ENCODE results near the gene GAK.

The GAK gene

GRCh38 chr4:910366-911091, 21.6 kb downstream of the GAK start:
- DNase-seq (ENCODE audit: insufficient read length, low spot score) = no peak
- no peak for FAIRE-seq

DNA sequence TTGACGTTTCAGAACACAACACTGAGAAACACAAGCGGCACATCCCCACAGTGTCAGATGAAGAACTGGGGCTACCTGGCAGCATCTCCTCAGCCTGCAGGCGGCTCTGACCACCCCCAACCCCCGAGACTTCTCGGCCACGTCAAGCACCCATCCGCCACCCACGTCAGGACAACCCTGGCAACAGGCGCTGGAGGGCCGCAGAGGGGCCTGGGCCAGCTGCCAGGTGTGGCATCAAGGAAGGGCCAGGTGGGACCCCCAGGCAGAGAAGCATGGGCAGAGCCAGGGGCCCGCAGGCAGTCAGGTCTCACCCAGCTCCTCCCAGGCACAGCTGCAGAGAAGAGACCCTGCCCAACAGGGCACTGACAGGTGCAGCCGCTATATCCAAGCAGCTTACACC, 22.3 kb downstream of the GAK start:
- no peak for DNase-seq (ENCODE audit: insufficient read length, low spot score)
- FAIRE-seq = no peak

DNA sequence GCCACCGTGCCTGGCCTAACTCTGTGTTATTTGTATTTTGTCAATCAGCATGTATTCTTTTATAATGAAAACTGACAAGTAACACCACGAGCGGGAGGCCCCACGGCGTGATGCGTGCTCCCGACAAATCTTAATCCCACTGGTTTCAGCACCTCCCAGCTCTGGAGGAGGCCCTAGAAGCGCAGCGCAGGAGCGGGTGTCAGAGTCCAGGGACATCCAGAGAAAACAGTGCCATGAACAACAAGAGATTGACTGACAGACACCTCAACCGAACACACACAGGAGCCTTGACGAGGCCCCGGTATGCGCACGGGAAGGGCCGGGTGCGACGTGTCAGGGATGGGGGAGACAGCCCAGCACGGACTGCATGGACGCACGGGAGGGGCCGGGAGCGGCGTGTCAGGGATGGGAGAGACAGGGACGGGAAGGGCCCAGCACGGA, 23.0 kb downstream of the GAK start:
- FAIRE-seq (no peak), DNase-seq (ENCODE audit: insufficient read length, low spot score) (no peak)

GRCh38 chr4:907691-908425, 24.3 kb downstream of the GAK start:
- FAIRE-seq = no peak
- no peak for DNase-seq (ENCODE audit: insufficient read length, low spot score)

- FAIRE-seq (no peak), DNase-seq (ENCODE audit: insufficient read length, low spot score) (no peak)
Measured at GRCh38 chr4:907103-907400, 25.1 kb downstream of the GAK start.

DNA sequence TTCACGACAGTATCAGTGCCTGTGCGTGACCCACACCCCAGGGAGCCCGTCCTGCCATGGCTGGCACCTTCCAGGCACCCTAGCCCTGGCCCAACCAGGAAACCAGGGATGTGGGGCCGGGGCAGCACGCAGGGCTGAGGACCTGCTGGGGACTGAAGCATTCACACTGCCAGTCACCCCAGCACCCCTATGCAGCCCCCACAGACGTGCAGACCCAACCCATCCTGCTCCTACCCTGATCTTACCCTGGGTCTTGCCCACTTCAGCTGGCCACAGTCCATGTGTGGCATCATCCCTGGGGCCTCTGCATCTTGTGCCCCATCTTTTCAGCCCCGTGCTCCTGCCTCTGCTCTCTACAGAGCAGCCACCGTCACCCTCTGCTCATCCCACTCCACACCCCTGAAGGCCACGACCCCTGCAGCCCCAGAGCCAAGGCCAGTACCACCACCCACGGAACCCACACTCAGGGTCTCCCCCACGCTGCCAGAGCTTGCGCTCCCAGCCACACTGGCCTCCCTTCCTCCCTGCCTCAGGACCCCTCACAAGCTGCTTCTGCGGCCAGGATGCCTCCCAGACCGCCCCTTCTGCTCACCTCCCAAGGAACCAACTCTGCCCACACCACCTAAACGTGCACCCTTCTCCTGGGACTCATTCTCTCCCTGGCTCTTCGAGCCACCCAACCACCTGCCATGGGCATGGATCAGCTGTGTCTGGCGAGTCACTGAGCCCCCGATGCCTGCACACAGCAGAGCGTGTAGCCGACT, 25.6 kb downstream of the GAK start:
- FAIRE-seq = no peak
- no peak for DNase-seq (ENCODE audit: insufficient read length, low spot score)

DNA sequence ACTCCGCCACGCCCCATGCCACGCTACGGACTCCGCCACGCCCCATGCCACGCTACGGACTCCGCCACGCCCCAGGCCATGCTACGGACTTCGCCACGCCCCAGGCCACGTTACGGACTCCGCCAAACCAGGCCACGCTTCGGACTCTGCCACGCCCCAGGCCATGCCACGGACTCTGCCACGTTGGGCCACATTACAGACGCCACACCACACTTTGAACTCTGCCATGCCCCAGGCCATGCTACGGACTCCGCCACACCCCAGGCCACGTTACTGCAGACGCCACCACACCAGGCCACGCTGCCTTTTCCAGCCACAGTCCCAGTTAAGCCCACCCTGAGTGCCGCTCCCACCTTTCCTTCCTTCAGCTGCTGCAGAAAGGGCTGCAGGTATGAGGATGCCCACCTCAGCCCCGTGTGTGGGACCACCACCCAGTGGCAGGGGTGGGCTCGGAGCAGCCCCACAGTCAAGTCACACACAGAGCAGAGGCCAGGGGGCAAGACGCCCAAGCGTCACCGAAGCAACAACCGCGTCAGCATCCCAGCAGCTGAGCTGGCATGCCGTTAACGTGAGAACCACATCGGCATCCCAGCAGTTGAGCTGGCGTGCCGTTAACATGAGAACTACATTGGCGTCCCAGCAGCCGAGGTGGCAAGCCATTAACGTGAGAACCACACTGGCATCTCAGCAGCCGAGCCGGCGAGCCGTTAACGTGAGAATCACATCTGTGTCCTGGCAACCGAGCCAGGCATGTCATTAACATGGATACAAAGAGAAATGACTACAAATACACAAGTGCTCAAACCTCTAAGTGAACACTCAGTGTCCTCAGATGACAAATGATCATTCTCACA, 26.4 kb downstream of the GAK start:
- DNase-seq (ENCODE audit: insufficient read length, low spot score) (no peak), FAIRE-seq (peak; percentile 80)

- FAIRE-seq = no peak
- DNase-seq (ENCODE audit: insufficient read length, low spot score) = no peak
Measured at GRCh38 chr4:903066-904046, 28.8 kb downstream of the GAK start.

DNA sequence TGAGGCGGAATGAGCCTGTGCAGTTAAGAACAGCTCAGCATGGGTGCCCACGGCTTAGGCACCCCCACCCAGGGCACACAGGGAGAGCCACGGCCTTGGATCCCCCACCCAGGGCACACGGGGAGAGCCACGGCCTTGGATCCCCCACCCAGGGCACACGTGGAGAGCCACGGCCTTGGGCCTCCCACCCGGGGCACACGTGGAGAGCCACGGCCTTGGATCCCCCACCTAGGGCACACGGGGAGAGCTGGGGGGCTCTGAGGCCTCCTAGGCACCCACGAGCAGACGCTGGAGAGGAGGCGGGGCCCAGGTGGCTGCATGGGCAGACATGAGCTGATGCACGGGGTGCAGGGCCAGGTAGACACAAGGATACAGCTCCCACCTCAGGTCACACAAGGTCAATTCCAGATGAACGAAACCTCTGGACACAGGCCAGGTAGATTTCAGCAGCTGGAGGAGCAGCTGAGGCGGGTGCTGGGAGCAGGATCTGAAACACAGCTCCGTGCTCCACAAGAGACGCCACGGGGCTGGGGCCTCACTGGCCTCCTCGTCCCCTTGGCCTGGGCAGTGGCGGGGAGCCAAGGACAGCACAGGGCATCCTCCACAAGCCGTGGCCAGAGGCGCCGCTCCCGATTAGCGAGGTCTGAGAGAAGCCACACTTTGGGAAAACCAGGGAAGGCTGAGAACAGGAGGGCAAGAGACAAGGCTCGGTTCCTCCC, 30.8 kb downstream of the GAK start:
- no peak for DNase-seq (ENCODE audit: insufficient read length, low spot score)
- FAIRE-seq = no peak

GRCh38 chr4:900721-901120, 31.4 kb downstream of the GAK start:
- DNase-seq (ENCODE audit: insufficient read length, low spot score) (no peak), FAIRE-seq (no peak)

- no peak for FAIRE-seq
- no peak for DNase-seq (ENCODE audit: insufficient read length, low spot score)
Measured at GRCh38 chr4:900073-900472, 32.0 kb downstream of the GAK start.

- no peak for DNase-seq (ENCODE audit: insufficient read length, low spot score)
- no peak for FAIRE-seq
Measured at GRCh38 chr4:899556-899906, 32.6 kb downstream of the GAK start.

DNA sequence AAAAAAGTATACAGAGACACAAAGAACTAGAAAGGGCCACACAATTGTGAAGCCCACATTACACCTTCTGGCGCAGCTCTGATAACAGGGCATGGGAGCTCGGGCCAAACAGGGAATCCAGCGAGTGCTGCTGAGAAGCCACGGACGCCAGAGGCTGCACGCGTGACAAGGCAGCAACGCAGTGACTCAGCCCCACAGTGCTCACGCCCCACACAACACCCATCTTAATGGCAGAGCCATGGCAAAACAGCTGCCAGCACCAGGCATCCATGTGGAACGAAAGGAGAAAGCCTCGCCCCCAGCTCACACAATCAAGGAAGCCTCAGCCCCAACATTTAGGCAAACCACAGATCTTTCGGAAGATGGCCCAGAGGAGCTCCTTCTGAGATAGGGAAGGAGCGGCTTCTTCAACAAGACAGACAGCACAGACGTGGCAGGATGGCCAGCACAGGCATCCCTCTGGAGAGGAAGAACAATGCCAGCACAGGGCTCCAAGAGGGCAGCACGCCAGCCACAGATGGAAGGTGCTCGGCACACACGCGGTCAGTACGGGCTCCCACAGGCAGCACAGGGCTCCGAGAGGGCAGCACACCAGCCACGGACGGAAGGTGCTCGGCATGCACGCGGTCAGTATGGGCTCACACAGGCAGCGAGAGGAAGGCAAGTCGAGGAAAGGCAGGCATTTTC, 33.1 kb downstream of the GAK start:
- DNase-seq (ENCODE audit: insufficient read length, low spot score) (no peak), FAIRE-seq (no peak)

GRCh38 chr4:898123-898522, 34.0 kb downstream of the GAK start:
- no peak for DNase-seq (ENCODE audit: insufficient read length, low spot score)
- FAIRE-seq = no peak

DNA sequence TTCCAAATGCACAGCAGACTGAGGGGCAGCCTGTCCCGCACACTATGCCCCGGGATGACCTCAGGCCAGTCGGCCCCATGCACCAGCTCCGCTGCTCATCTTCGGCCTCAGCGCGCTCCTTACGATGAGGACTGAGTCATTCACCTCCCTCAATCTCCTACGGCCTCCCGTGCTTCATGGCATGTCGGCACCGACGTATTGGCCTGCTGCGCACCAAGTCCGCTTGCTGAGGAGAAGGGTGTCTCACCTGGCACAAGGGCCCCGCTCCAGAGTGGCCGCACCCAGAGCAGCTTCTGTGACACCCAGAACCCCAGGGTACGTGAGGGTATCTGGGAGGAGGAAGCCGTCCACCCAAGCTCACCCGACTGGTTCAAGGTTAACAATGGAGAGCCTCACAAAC, 35.5 kb downstream of the GAK start:
- DNase-seq (ENCODE audit: insufficient read length, low spot score) (no peak), FAIRE-seq (no peak)

GRCh38 chr4:896216-896615, 35.9 kb downstream of the GAK start:
- FAIRE-seq (no peak), DNase-seq (ENCODE audit: insufficient read length, low spot score) (no peak)

DNA sequence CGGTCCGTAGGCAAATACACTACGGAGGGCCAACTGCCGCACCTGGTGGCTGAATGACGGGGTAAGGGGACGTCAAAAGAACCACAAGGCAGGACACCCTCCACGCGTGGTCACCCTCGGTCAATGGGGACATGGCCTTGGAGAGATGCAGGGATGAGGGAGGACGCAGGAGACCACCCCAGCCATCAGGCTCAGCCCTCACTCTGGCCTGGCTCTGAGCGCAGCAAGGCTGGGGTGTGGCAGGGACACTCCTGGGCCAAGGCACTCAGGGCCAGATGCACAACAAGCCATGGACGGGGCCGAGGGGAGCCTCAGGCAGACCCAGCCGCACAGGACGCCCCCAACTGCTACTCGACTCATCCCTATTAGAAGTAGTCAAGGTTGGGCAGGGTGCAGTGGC, 36.5 kb downstream of the GAK start:
- no peak for FAIRE-seq

GRCh38 chr4:893995-894705, 38.0 kb downstream of the GAK start:
- no peak for FAIRE-seq
- no peak for DNase-seq (ENCODE audit: insufficient read length, low spot score)

More for the DNA sequence above, 36.5 kb downstream of the GAK start:
- no peak for DNase-seq (ENCODE audit: insufficient read length, low spot score)
